Measurements from ENCODE around the gene XPO1. TPM values are rescaled to one million over a fixed set of nuclear protein-coding genes. Genes with fewer than 3 reads are reported as not detected.

Gene XPO1
- total RNA-seq, 1 donor from 2014 or later: 103 TPM

- Mint-ChIP-seq H3K27me3 (ENCODE audit: unreplicated experiment) (no peaks in the 10 kb centered on the region), H3K27ac (ENCODE audit: unreplicated experiment) (no peak overlapping the region), H3K4me1 (ENCODE audit: low read depth, unreplicated experiment) (no peaks in the 10 kb centered on the region), H3K4me3 (ENCODE audit: unreplicated experiment) (no peak overlapping the region), H3K9me3 (ENCODE audit: unreplicated experiment) (peaks cover 1% of the 10 kb centered on the region), H3K36me3 (ENCODE audit: unreplicated experiment) (no peaks in the 10 kb centered on the region)
- no peak for DNase-seq
- TF ChIP-seq, protein P1, sequence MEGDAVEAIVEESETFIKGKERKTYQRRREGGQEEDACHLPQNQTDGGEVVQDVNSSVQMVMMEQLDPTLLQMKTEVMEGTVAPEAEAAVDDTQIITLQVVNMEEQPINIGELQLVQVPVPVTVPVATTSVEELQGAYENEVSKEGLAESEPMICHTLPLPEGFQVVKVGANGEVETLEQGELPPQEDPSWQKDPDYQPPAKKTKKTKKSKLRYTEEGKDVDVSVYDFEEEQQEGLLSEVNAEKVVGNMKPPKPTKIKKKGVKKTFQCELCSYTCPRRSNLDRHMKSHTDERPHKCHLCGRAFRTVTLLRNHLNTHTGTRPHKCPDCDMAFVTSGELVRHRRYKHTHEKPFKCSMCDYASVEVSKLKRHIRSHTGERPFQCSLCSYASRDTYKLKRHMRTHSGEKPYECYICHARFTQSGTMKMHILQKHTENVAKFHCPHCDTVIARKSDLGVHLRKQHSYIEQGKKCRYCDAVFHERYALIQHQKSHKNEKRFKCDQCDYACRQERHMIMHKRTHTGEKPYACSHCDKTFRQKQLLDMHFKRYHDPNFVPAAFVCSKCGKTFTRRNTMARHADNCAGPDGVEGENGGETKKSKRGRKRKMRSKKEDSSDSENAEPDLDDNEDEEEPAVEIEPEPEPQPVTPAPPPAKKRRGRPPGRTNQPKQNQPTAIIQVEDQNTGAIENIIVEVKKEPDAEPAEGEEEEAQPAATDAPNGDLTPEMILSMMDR (IDR thresholded peaks at IDR 0.05; ENCODE audit: partially characterized antibody, unreplicated experiment): no peak
These were observed 37.3 kb upstream of the XPO1 start for GRCh38 chr2:61575447-61575859.

- H3K4me3 Mint-ChIP-seq (ENCODE audit: unreplicated experiment): no peak overlapping the region
- H3K4me1 Mint-ChIP-seq (ENCODE audit: low read depth, unreplicated experiment): no peaks in the 10 kb centered on the region
- DNase-seq: no peak
- no peak overlapping the region for H3K27ac Mint-ChIP-seq (ENCODE audit: unreplicated experiment)
- peaks cover 1% of the 10 kb centered on the region for H3K9me3 Mint-ChIP-seq (ENCODE audit: unreplicated experiment)
- H3K27me3 Mint-ChIP-seq (ENCODE audit: unreplicated experiment): no peaks in the 10 kb centered on the region
- TF ChIP-seq, protein P1 (IDR thresholded peaks at IDR 0.05; ENCODE audit: partially characterized antibody, unreplicated experiment): no peak
- H3K36me3 Mint-ChIP-seq (ENCODE audit: unreplicated experiment): no peaks in the 10 kb centered on the region
These were observed 28.4 kb upstream of the XPO1 start for GRCh38 chr2:61566566-61566965.

DNA sequence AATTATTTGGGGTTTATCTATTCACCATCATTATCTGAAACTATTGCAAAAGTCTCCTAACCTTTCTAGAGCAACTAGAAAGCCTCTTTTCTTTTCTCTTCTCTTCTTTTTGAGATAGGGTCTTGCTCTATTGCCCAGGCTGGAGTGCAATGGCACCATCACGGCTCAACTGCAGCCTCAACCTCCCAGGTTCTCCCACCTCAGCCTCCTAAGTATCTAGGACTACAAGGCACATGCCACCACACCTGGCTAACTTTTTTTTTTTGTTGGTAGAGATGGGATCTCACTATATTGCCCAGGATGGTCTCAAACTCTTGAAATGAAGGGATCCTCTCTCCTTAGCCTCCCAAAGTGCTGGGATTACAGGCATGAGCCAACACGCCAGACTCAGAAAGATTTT lies 24.5 kb upstream of the XPO1 start:
- no peak overlapping the region for H3K4me3 Mint-ChIP-seq (ENCODE audit: unreplicated experiment)
- peaks cover 2% of the 10 kb centered on the region for H3K9me3 Mint-ChIP-seq (ENCODE audit: unreplicated experiment)
- DNase-seq: no peak
- no peak overlapping the region for H3K27ac Mint-ChIP-seq (ENCODE audit: unreplicated experiment)
- TF ChIP-seq, protein P1 (IDR thresholded peaks at IDR 0.05; ENCODE audit: partially characterized antibody, unreplicated experiment): no peak
- H3K27me3 Mint-ChIP-seq (ENCODE audit: unreplicated experiment): no peaks in the 10 kb centered on the region
- H3K4me1 Mint-ChIP-seq (ENCODE audit: low read depth, unreplicated experiment): no peaks in the 10 kb centered on the region
- H3K36me3 Mint-ChIP-seq (ENCODE audit: unreplicated experiment): no peaks in the 10 kb centered on the region

DNA sequence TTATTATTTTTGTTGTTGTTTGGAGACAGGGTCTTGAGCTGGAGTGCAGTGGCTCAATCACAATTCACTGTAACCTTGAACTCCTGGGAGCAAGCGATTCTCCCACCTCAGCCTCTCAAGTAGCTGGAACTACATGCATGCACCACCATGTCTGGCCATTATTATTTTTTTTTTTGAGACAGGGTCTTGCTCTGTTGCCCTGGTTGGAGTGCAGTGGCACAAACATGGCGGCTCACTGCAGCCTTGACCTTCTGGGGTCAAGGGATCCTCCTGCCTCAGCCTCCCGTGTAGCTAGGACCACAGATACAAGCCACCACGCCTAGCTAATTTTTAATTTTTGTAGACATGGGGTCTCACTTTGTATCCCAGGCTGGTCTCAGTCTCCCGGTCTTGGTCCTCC lies 20.0 kb upstream of the XPO1 start:
- Mint-ChIP-seq H3K9me3 (ENCODE audit: unreplicated experiment) (peaks cover 2% of the 10 kb centered on the region), H3K27ac (ENCODE audit: unreplicated experiment) (no peak overlapping the region), H3K36me3 (ENCODE audit: unreplicated experiment) (no peaks in the 10 kb centered on the region), H3K27me3 (ENCODE audit: unreplicated experiment) (no peaks in the 10 kb centered on the region), H3K4me3 (ENCODE audit: unreplicated experiment) (no peak overlapping the region), H3K4me1 (ENCODE audit: low read depth, unreplicated experiment) (no peaks in the 10 kb centered on the region)
- no peak for DNase-seq
- TF ChIP-seq, protein P1 (IDR thresholded peaks at IDR 0.05; ENCODE audit: partially characterized antibody, unreplicated experiment): no peak

- Mint-ChIP-seq H3K27me3 (ENCODE audit: unreplicated experiment) (no peaks in the 10 kb centered on the region), H3K27ac (ENCODE audit: unreplicated experiment) (no peak overlapping the region), H3K4me3 (ENCODE audit: unreplicated experiment) (no peak overlapping the region), H3K9me3 (ENCODE audit: unreplicated experiment) (peaks cover 2% of the 10 kb centered on the region), H3K4me1 (ENCODE audit: low read depth, unreplicated experiment) (no peaks in the 10 kb centered on the region), H3K36me3 (ENCODE audit: unreplicated experiment) (no peaks in the 10 kb centered on the region)
- TF ChIP-seq, protein P1 (IDR thresholded peaks at IDR 0.05; ENCODE audit: partially characterized antibody, unreplicated experiment): no peak
- DNase-seq: no peak
These were observed 19.2 kb upstream of the XPO1 start for GRCh38 chr2:61557381-61557780.

Measured in glutamatergic neuron (in vitro differentiated cells).